SK-N-SH treated with all-trans-retinoic acid at 6 μM for 48 hours (cell line): Measurements from ENCODE around the gene ELOA2.
"Not testable (repeated sequence)": the region's sequence is repeated elsewhere in the genome, so short reads cannot be mapped to it uniquely, and the experiment has no call there.

Experiments used
- ARNTL ChIP-seq: fragments of 450-650 bp; formaldehyde crosslinking; IDR thresholded peaks from 2 replicates; pipeline ENCODE4 v1.5.0; 2020; ENCODE audit warnings: low read depth, mild to moderate bottlenecking, moderate library complexity, borderline replicate concordance
- CSRNP3 ChIP-seq: fragments of 250-450 bp; sonication (Bioruptor Pico); IDR thresholded peaks from 2 replicates; pipeline ENCODE4 v1.5.1; 2021; ENCODE audit warnings: mild to moderate bottlenecking, moderate library complexity
- ESRRG ChIP-seq: fragments of 250-450 bp; sonication (Bioruptor Pico); IDR thresholded peaks from 2 replicates; pipeline ENCODE4 v1.6.1; 2021; ENCODE audit warnings: mild to moderate bottlenecking
- ISL1 ChIP-seq: fragments of 250-450 bp; sonication (Bioruptor Pico); IDR thresholded peaks from 2 replicates; pipeline ENCODE4 v2.1.2; 2022; ENCODE audit warnings: mild to moderate bottlenecking, moderate library complexity
- OSR1 ChIP-seq: fragments of 250-450 bp; sonication (Bioruptor Pico); IDR thresholded peaks from 2 replicates; pipeline ENCODE4 v1.8.0; 2022; ENCODE audit warnings: moderate library complexity, mild to moderate bottlenecking, inconsistent platforms
- POU6F1 ChIP-seq: fragments of 250-450 bp; sonication (Bioruptor Pico); IDR thresholded peaks from 2 replicates; pipeline ENCODE4 v1.8.0; 2021; ENCODE audit warnings: low read depth, mild to moderate bottlenecking, moderate library complexity, borderline replicate concordance
- PPARA ChIP-seq: fragments of 250-450 bp; sonication (Bioruptor Pico); IDR thresholded peaks from 2 replicates; pipeline ENCODE4 v1.5.0; 2020; ENCODE audit warnings: mild to moderate bottlenecking, borderline replicate concordance
- RARB ChIP-seq: fragments of 250-450 bp; sonication (Bioruptor Pico); IDR thresholded peaks from 2 replicates; pipeline ENCODE4 v1.8.0; 2021; ENCODE audit warnings: mild to moderate bottlenecking, moderate library complexity
- SNAI2 ChIP-seq: fragments of 250-450 bp; sonication (Bioruptor Pico); IDR thresholded peaks from 2 replicates; pipeline ENCODE4 v1.5.0; 2020; ENCODE audit warnings: mild to moderate bottlenecking, moderate library complexity
- TSHZ2 ChIP-seq: fragments of 250-450 bp; sonication (Bioruptor Pico); IDR thresholded peaks from 2 replicates; pipeline ENCODE4 v1.5.0; 2020; ENCODE audit warnings: mild to moderate bottlenecking, moderate library complexity
- ZFP3 ChIP-seq: fragments of 250-450 bp; sonication (Bioruptor Pico); IDR thresholded peaks from 2 replicates; pipeline ENCODE4 v1.5.0; 2020; ENCODE audit warnings: mild to moderate bottlenecking, moderate library complexity
- ZNF70 ChIP-seq: fragments of 450-650 bp; formaldehyde crosslinking; IDR thresholded peaks from 2 replicates; pipeline ENCODE4 v1.5.0; 2020; ENCODE audit warnings: mild to moderate bottlenecking, moderate library complexity
- ZNF8 ChIP-seq: fragments of 450-650 bp; formaldehyde crosslinking; IDR thresholded peaks from 2 replicates; pipeline ENCODE4 v1.5.0; 2020; ENCODE audit warnings: mild to moderate bottlenecking, moderate library complexity
- TF ChIP-seq, protein P1 (sequence below): fragments of 250-450 bp; sonication (Bioruptor Pico); IDR thresholded peaks from 2 replicates; pipeline ENCODE4 v1.8.0; 2020; ENCODE audit warnings: mild to moderate bottlenecking, moderate library complexity, borderline replicate concordance

GRCh38 chr18:47019870-47020269 lies 15.6 kb downstream of the ELOA2 start:
- not testable (repeated sequence) for TF ChIP-seq ESRRG; RARB; ZFP3 (CRISPR knock-in tag); ARNTL (CRISPR knock-in tag); ZNF70 (CRISPR knock-in tag); TSHZ2 (CRISPR knock-in tag); SNAI2; POU6F1 (CRISPR knock-in tag); PPARA; OSR1; CSRNP3 (CRISPR knock-in tag); ZNF8 (CRISPR knock-in tag); ISL1
- TF ChIP-seq, protein P1, sequence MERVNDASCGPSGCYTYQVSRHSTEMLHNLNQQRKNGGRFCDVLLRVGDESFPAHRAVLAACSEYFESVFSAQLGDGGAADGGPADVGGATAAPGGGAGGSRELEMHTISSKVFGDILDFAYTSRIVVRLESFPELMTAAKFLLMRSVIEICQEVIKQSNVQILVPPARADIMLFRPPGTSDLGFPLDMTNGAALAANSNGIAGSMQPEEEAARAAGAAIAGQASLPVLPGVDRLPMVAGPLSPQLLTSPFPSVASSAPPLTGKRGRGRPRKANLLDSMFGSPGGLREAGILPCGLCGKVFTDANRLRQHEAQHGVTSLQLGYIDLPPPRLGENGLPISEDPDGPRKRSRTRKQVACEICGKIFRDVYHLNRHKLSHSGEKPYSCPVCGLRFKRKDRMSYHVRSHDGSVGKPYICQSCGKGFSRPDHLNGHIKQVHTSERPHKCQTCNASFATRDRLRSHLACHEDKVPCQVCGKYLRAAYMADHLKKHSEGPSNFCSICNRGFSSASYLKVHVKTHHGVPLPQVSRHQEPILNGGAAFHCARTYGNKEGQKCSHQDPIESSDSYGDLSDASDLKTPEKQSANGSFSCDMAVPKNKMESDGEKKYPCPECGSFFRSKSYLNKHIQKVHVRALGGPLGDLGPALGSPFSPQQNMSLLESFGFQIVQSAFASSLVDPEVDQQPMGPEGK (CRISPR knock-in tag) = not testable (repeated sequence)
